ENCODE data around the gene PLD6. TPM values are rescaled to one million over a fixed set of nuclear protein-coding genes. Genes with fewer than 3 reads are reported as not detected.

The PLD6 gene
- total and polyA plus RNA-seq, 2 experiments from 2014 or later = 0.65 to 1.0 TPM

DNA sequence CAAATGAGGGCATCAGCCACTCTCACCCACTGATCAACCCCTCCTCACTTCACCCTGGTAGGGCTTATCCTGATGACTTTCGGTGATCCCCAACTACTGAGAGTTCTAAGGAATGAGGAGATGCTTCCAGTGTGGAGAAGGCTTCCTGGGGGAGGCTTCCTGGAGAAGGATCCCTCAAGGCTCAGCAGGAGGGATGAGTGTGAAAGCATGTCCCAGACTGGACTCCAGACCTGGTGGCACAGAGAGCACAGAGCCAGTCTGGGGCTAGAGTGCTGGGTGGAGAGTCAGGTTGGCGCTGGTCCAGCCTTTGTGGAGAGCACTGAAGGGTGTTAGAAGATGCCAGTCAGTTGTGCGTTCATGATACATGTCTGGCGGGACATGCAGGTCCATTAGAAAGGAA lies 53.7 kb downstream of the PLD6 start:
- Histone ChIP-seq H4K20me1 (ENCODE audit: insufficient read depth) (no peaks in the 10 kb centered on the region), H3K4me1 (ENCODE audit: insufficient read depth) (peaks cover 59% of the 10 kb centered on the region), H3K4me2 (ENCODE audit: unreplicated experiment) (peak overlapping the region; percentile 45), H3K27me3 (replicated peaks; ENCODE audit: insufficient read depth) (no peaks in the 10 kb centered on the region), H3K27ac (peak overlapping the region; percentile 92), H3F3A (ENCODE audit: insufficient read depth) (peaks cover 77% of the 10 kb centered on the region), H2AFZ (no peak overlapping the region), H3K9ac (peak overlapping the region; percentile 66), H3K4me3 (no peak overlapping the region), H3K79me2 (ENCODE audit: insufficient read depth) (peaks cover 16% of the 10 kb centered on the region), H3K9me3 (ENCODE audit: low read depth) (no peaks in the 10 kb centered on the region), H3K9me2 (ENCODE audit: insufficient read depth) (no peaks in the 10 kb centered on the region), H3K36me3 (ENCODE audit: low read depth) (peaks cover 39% of the 10 kb centered on the region)
- peak; percentile 66 for DNase-seq
- in situ Hi-C loops (cut with MboI) = loop anchor here (10.0 kb wide), 1 partner anchor 58 kb away; no protein-coding TSS in a partner anchor
- 32 to 34% methylated on average over 4 of the region's 4 CpGs for WGBS, 2 experiments (ENCODE audit: low coverage in 1 of 2, low lambda C conversion rate in 2 of 2, missing lambda C conversion rate in 2 of 2)
- TF ChIP-seq EZH2phosphoT487 (IDR thresholded peaks at IDR 0.05; ENCODE audit: insufficient read depth, low read depth) (no peak), EZH2 (IDR thresholded peaks at IDR 0.05; ENCODE audit: insufficient read depth, poor library complexity, severe bottlenecking) (no peak)

GRCh38 chr17:17151962-17152361 lies 54.2 kb downstream of the PLD6 start:
- no peaks in the 10 kb centered on the region for H3K9me2 ChIP-seq (ENCODE audit: insufficient read depth)

DNA sequence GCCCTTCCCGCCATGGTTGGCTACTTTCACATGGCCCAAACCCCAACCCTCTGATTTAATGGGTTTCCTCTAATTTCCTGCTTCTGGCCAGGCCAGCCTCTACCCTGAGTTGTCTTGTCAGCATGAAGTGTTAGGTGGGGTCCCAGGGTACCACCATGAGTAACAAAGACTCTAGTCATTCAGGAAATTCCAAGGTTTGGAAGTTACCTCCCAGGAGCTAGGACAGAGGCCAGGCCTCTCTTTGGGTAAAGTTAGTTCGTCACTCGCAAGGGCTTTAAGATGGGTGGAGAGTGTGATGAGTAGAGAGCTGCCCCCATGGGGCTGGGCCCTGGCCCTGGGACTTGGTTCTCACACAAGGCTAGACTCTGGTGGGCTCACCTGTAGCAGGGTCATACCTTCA lies 54.6 kb downstream of the PLD6 start:
- peaks cover 39% of the 10 kb centered on the region for H3K36me3 ChIP-seq (ENCODE audit: low read depth)
- peak overlapping the region; percentile 68 for H3K9ac ChIP-seq
- no peaks in the 10 kb centered on the region for H3K27me3 ChIP-seq (replicated peaks; ENCODE audit: insufficient read depth)
- 19 to 27% methylated on average over 3 of the region's 3 CpGs for WGBS, 2 experiments (ENCODE audit: low coverage in 1 of 2, low lambda C conversion rate in 2 of 2, missing lambda C conversion rate in 2 of 2)
- peaks cover 16% of the 10 kb centered on the region for H3K79me2 ChIP-seq (ENCODE audit: insufficient read depth)
- TF ChIP-seq EZH2phosphoT487 (IDR thresholded peaks at IDR 0.05; ENCODE audit: insufficient read depth, low read depth) (no peak), EZH2 (IDR thresholded peaks at IDR 0.05; ENCODE audit: insufficient read depth, poor library complexity, severe bottlenecking) (no peak)
- H3K27ac ChIP-seq = peak overlapping the region; percentile 92
- H3K4me1 ChIP-seq (ENCODE audit: insufficient read depth) = peaks cover 53% of the 10 kb centered on the region
- DNase-seq = peak; percentile 75
- H3K4me2 ChIP-seq (ENCODE audit: unreplicated experiment) = peak overlapping the region; percentile 25
- H3K4me3 ChIP-seq = no peak overlapping the region; the same call in 1 of the 2 replicates
- no peaks in the 10 kb centered on the region for H3K9me3 ChIP-seq (ENCODE audit: low read depth)
- H2AFZ ChIP-seq = no peak overlapping the region
- H3K9me2 ChIP-seq (ENCODE audit: insufficient read depth) = no peaks in the 10 kb centered on the region
- H3F3A ChIP-seq (ENCODE audit: insufficient read depth) = peaks cover 77% of the 10 kb centered on the region
- in situ Hi-C loops (cut with MboI) = loop anchor here (10.0 kb wide), 1 partner anchor 57 kb away; no protein-coding TSS in a partner anchor
- H4K20me1 ChIP-seq (ENCODE audit: insufficient read depth) = no peaks in the 10 kb centered on the region

More at GRCh38 chr17:17151962-17152361, 54.2 kb downstream of the PLD6 start:
- 0 to 1% methylated on average over 8 of the region's 8 CpGs for WGBS, 2 experiments (ENCODE audit: low coverage in 1 of 2, low lambda C conversion rate in 2 of 2, missing lambda C conversion rate in 2 of 2)
- peaks cover 39% of the 10 kb centered on the region for H3K36me3 ChIP-seq (ENCODE audit: low read depth)
- H3K9ac ChIP-seq = peak overlapping the region; percentile 68
- no peaks in the 10 kb centered on the region for H3K27me3 ChIP-seq (replicated peaks; ENCODE audit: insufficient read depth)
- peak overlapping the region; percentile 92 for H3K27ac ChIP-seq
- peaks cover 77% of the 10 kb centered on the region for H3F3A ChIP-seq (ENCODE audit: insufficient read depth)
- H2AFZ ChIP-seq = no peak overlapping the region
- peaks cover 57% of the 10 kb centered on the region for H3K4me1 ChIP-seq (ENCODE audit: insufficient read depth)
- peak; percentile 100 for DNase-seq
- H4K20me1 ChIP-seq (ENCODE audit: insufficient read depth) = no peaks in the 10 kb centered on the region
- in situ Hi-C loops (cut with MboI) = loop anchor here (10.0 kb wide), 1 partner anchor 57 kb away; no protein-coding TSS in a partner anchor
- peaks cover 16% of the 10 kb centered on the region for H3K79me2 ChIP-seq (ENCODE audit: insufficient read depth)
- H3K9me3 ChIP-seq (ENCODE audit: low read depth) = no peaks in the 10 kb centered on the region
- peak overlapping the region; percentile 45 for H3K4me2 ChIP-seq (ENCODE audit: unreplicated experiment)
- TF ChIP-seq EZH2 (IDR thresholded peaks at IDR 0.05; ENCODE audit: insufficient read depth, poor library complexity, severe bottlenecking) = no peak
- no peak for TF ChIP-seq EZH2phosphoT487 (IDR thresholded peaks at IDR 0.05; ENCODE audit: insufficient read depth, low read depth)
- H3K4me3 ChIP-seq = no peak overlapping the region

DNA sequence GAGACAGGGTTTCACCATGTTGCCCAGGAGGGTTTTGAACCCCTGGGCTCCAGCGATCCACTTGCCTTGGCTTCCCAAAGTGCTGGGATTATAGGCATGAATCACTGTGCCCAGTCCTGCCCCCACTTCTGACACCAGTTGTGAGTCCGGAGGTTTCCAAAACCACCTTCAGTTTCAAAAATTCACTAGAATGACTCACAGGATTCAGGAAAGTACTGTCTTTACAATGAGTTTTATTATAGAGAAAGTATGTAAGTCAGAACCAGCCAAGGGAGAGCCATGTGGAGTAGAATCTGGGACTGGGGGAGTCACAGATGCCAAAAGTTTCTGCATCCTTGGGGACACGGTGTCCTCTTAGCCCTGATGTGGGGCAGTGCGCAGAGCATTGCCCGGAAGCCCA lies 55.1 kb downstream of the PLD6 start:
- in situ Hi-C loops (cut with MboI) = loop anchor here (10.0 kb wide), 1 partner anchor 56 kb away; no protein-coding TSS in a partner anchor
- H4K20me1 ChIP-seq (ENCODE audit: insufficient read depth) = no peaks in the 10 kb centered on the region
- WGBS, 2 experiments (ENCODE audit: low coverage in 1 of 2, low lambda C conversion rate in 2 of 2, missing lambda C conversion rate in 2 of 2) = 48 to 52% methylated on average over 5 of the region's 5 CpGs
- peaks cover 16% of the 10 kb centered on the region for H3K79me2 ChIP-seq (ENCODE audit: insufficient read depth)
- H3K4me2 ChIP-seq (ENCODE audit: unreplicated experiment) = peak overlapping the region; percentile 25
- peak overlapping the region; percentile 68 for H3K9ac ChIP-seq
- H3K27me3 ChIP-seq (replicated peaks; ENCODE audit: insufficient read depth) = no peaks in the 10 kb centered on the region
- H3K36me3 ChIP-seq (ENCODE audit: low read depth) = peaks cover 39% of the 10 kb centered on the region
- H3K9me3 ChIP-seq (ENCODE audit: low read depth) = no peaks in the 10 kb centered on the region
- peak; percentile 93 for DNase-seq
- no peaks in the 10 kb centered on the region for H3K9me2 ChIP-seq (ENCODE audit: insufficient read depth)
- peak overlapping the region; percentile 92 for H3K27ac ChIP-seq
- H3F3A ChIP-seq (ENCODE audit: insufficient read depth) = peaks cover 76% of the 10 kb centered on the region
- TF ChIP-seq EZH2phosphoT487 (IDR thresholded peaks at IDR 0.05; ENCODE audit: insufficient read depth, low read depth) (no peak), EZH2 (IDR thresholded peaks at IDR 0.05; ENCODE audit: insufficient read depth, poor library complexity, severe bottlenecking) (no peak)
- H3K4me1 ChIP-seq (ENCODE audit: insufficient read depth) = peaks cover 49% of the 10 kb centered on the region
- H2AFZ ChIP-seq = no peak overlapping the region
- H3K4me3 ChIP-seq = no peak overlapping the region; the same call in 1 of the 2 replicates

Small RNAs within 50 kb of the gene (small RNA-seq; reads per million reads assigned to genes)
- gene RNU6-767P (ENCODE audit: low read depth, low replicate concordance) = not detected

Other genes starting within 250 kb of the PLD6 start
- not detected in 2 replicates for gene TNFRSF13B, start 234.2 kb downstream of the PLD6 start, total RNA-seq (2014; rRNA removed; shearing (Covaris generic))
- gene TNFRSF13B, start 234.2 kb downstream of the PLD6 start, polyA plus RNA-seq (2016; fragmentation: Nextera tagmentation; extraction: Ambion mirVana) = not detected in 2 replicates
- gene MPRIP, start 163.9 kb downstream of the PLD6 start, total RNA-seq (2014; rRNA removed; shearing (Covaris generic)) = 292 TPM in 2 replicates
- 68.4 and 73.5 TPM in 2 replicates for gene MPRIP, start 163.9 kb downstream of the PLD6 start, polyA plus RNA-seq (2016; fragmentation: Nextera tagmentation; extraction: Ambion mirVana)
- gene FLCN, start 30.8 kb upstream of the PLD6 start, total RNA-seq (2014; rRNA removed; shearing (Covaris generic)) = 12.0 and 21.5 TPM in 2 replicates
- 7.3 and 10.0 TPM in 2 replicates for gene FLCN, start 30.8 kb upstream of the PLD6 start, polyA plus RNA-seq (2016; fragmentation: Nextera tagmentation; extraction: Ambion mirVana)
- gene COPS3, start 74.9 kb upstream of the PLD6 start, total RNA-seq (2014; rRNA removed; shearing (Covaris generic)) = 93.3 and 94.3 TPM in 2 replicates
- gene COPS3, start 74.9 kb upstream of the PLD6 start, polyA plus RNA-seq (2016; fragmentation: Nextera tagmentation; extraction: Ambion mirVana) = 89.7 and 90.2 TPM in 2 replicates
- 0.63 and 5.1 TPM in 2 replicates for gene NT5M, start 97.0 kb upstream of the PLD6 start, total RNA-seq (2014; rRNA removed; shearing (Covaris generic))
- gene NT5M, start 97.0 kb upstream of the PLD6 start, polyA plus RNA-seq (2016; fragmentation: Nextera tagmentation; extraction: Ambion mirVana) = 3.3 and 4.5 TPM in 2 replicates